ENCODE results near the gene TANC1.

TANC1 gene

GRCh38 chr2:159022019-159022418 is 53.6 kb downstream of the TANC1 start:
- DNase-seq (ENCODE audit: insufficient read length, low spot score), result no peak
- FAIRE-seq, result no peak
- TF ChIP-seq, protein P1, sequence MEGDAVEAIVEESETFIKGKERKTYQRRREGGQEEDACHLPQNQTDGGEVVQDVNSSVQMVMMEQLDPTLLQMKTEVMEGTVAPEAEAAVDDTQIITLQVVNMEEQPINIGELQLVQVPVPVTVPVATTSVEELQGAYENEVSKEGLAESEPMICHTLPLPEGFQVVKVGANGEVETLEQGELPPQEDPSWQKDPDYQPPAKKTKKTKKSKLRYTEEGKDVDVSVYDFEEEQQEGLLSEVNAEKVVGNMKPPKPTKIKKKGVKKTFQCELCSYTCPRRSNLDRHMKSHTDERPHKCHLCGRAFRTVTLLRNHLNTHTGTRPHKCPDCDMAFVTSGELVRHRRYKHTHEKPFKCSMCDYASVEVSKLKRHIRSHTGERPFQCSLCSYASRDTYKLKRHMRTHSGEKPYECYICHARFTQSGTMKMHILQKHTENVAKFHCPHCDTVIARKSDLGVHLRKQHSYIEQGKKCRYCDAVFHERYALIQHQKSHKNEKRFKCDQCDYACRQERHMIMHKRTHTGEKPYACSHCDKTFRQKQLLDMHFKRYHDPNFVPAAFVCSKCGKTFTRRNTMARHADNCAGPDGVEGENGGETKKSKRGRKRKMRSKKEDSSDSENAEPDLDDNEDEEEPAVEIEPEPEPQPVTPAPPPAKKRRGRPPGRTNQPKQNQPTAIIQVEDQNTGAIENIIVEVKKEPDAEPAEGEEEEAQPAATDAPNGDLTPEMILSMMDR (IDR thresholded peaks at IDR 0.05; ENCODE audit: insufficient read depth, missing control alignments), result no peak

DNA sequence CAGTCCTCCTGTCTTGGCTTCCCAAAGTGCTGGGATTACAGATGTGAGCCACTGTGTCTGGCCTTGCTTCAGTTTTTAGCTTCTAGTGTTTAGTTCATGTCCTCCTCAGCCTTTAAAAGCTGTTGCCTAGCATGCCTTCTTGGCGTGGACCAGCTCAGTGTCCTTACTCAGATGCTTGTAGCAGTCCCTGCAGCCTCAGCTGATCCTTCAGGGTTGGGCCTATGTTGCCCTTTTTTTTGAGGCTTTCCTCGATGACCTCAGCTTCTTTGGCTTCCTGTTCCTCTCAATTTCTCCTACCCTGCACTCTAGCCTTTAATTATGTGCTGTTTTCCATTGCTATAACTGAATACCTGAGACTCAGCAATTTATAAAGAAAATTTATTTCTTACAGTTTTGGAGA is 57.7 kb downstream of the TANC1 start:
- TF ChIP-seq, protein P1 (IDR thresholded peaks at IDR 0.05; ENCODE audit: insufficient read depth, missing control alignments), result no peak
- DNase-seq (ENCODE audit: insufficient read length, low spot score) (no peak), FAIRE-seq (no peak)

GRCh38 chr2:159028776-159029175 is 60.3 kb downstream of the TANC1 start:
- TF ChIP-seq, protein P1 (IDR thresholded peaks at IDR 0.05; ENCODE audit: insufficient read depth, missing control alignments), result no peak

DNA sequence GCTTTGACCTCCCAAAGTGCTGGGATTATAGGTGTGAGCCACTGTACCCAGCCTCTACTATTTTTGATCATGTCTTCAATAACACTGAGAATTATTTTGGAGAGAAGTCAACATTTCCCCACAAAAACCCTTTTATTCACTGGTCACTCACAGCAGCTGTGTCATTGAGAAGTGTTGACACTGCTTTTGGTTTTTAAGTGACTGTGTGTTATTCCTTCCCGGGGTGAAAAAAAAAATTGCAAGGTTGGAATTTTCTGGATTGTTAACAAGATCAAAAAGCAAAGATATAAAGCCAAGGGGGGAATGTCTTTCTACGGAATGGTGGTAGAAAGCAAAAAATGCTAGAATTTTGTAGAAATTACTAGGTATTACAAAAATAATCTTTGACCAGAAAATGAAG is 61.5 kb downstream of the TANC1 start:
- FAIRE-seq, result no peak
- TF ChIP-seq, protein P1 (IDR thresholded peaks at IDR 0.05; ENCODE audit: insufficient read depth, missing control alignments), result no peak
- no peak for DNase-seq (ENCODE audit: insufficient read length, low spot score)

More at GRCh38 chr2:159028776-159029175, 60.3 kb downstream of the TANC1 start:
- no peak for FAIRE-seq
- no peak for DNase-seq (ENCODE audit: insufficient read length, low spot score)

DNA sequence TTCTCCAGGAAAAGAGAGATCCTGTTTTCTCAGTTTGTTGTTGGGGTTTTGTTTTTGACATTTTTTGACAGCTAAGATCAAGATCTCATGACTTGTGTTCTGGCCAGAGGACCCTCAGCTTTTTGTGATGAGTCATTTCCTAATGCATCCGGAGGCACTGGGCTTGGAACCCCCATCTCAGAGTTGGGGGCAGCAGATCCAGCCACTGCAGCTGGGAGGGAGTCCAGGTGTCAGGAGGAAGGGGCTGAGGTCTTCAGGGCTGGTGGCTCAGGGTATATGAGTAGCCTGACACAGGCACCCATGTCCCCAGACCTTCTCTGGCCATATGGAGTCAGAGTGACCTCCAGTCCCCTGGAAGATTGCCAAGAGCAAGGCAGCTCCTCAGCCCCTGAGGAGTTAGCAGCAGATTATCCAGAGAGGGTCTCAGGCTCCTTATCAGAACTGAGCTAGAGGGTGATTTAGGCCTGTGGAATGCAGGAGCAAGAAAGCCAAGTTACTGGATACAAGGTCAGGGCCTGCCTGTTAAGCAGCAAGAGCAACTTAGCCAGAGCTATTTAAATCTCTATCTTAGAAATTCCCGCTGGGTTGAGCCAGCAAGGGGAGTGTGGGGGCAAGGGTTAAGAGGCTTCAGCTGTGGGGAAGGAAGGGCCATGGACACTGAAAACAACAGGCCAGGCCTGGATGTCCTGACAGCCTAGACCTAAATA is 62.4 kb downstream of the TANC1 start:
- TF ChIP-seq, protein P1 (IDR thresholded peaks at IDR 0.05; ENCODE audit: insufficient read depth, missing control alignments), result no peak
- DNase-seq (ENCODE audit: insufficient read length, low spot score) (no peak), FAIRE-seq (no peak)

- DNase-seq (ENCODE audit: insufficient read length, low spot score), result peak; percentile 23
- TF ChIP-seq, protein P1 (IDR thresholded peaks at IDR 0.05; ENCODE audit: insufficient read depth, missing control alignments), result no peak
- no peak for FAIRE-seq
Measured at GRCh38 chr2:159032146-159032545, 63.7 kb downstream of the TANC1 start.

GRCh38 chr2:159032580-159032979 is 64.1 kb downstream of the TANC1 start:
- no peak for DNase-seq (ENCODE audit: insufficient read length, low spot score)
- TF ChIP-seq, protein P1 (IDR thresholded peaks at IDR 0.05; ENCODE audit: insufficient read depth, missing control alignments), result no peak
- no peak for FAIRE-seq
